GM18867 (cell line): Measurements from ENCODE around the gene P4HA3.
"Not testable (repeated sequence)": the region's sequence is repeated elsewhere in the genome, so short reads cannot be mapped to it uniquely, and the experiment has no call there.

Source experiments
- ATAC-seq: cut with Tn5 transposase; IDR thresholded peaks from one replicate; pipeline ENCODE4 v1.9.1; 2021; ENCODE audit warnings: mild to moderate bottlenecking, moderate library complexity; ENCODE audit not compliant: unreplicated experiment

Gene P4HA3

GRCh38 chr11:74311352-74311926 is at the start of gene P4HA3:
P4HA3 (minus strand) TSS chr11:74311640; CDS start chr11:74311611, 29 bp downstream.
- ATAC-seq, result no peak

DNA sequence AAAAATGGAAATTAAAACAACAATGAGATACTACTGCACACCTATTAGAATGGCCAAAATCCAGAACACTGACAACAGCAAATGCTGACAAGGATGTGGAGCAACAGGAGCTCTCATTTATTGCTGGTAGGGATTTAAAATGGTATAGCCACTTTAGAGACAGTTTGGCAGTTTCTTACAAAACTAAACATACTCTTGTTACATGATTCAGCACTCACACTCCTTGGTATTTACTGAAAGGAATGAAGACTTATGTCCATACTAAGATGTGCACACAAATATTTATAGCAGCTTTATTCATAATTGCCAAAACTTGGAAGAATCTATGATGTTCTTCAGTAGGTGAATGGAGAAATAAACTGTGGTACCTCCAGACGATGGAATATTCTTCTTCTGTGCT is 46.0 kb upstream of the P4HA3 start:
- no peak for ATAC-seq

DNA sequence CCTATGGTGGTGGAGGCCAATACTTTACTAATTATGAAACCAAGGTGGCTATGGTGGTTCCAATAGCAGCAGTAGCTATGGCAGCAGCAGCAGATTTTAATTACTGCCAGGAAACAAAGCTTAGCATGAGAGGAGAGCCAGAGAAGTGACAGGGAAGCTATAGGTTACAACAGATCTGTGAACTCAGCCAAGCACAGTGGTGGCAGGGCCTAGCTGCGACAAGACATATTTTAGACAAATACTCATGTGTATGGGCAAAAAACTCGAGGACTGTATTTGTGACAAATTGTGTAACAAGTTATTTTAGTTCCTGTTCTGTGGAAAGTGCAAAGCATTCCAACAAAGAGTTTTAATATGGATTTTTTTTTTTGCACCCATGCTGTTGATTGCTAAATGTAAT is 44.2 kb upstream of the P4HA3 start:
- ATAC-seq, result no peak

DNA sequence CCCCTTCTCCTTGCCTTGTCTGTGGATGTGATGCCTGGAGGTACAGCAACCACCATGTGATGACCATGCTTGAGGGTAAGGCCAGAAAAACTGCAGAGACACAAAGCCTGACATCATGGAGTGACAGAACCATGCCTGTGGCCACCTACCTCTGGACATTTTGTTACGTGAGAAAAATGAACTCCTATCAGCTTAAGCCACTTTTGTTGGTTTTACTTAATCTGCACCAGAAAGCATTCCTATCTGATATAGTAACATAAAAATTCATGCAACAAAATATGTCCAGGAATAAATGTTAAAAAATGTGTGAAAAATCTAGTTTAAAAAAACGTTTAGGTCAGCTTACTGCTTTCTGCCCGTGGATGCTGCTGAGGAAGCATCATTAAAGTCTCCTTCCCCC is 42.6 kb upstream of the P4HA3 start:
- ATAC-seq, result no peak

DNA sequence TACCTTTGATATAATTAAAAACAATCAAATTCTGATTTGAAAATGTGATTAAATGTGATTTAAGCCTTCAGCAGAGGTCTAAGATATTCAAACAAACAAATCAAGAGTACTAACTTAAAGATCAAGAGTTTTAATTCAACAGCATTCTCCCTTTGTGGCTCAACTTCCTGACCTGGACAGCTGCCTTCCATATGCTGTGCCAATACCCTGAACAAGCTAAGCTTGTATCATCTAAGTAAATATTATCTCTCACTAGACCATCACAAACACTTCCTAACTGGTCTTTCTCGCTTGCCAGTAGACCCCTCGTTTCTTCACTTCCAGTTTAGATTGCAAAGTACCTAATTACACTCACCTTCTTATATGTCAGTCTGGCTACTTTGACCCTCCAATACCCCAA is 35.9 kb upstream of the P4HA3 start:
- no peak for ATAC-seq

DNA sequence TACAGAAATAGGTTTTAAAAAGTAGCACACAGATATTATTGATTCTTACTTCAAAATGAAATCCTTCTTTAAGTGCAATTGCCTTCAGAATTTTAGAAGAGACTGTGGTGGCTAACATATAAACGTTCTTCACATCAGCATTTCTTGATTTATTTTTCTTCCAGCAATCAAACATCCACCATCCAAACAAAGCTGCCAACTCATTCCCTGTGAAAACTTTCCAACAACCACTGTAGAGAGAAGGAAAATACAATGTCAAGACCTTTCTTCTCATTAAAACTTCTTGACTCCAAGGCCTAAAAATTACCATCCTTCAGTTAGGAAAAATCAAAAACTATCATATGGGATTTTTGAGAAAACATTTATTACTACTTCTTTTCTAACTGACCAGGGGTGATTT is 34.0 kb upstream of the P4HA3 start:
- no peak for ATAC-seq

DNA sequence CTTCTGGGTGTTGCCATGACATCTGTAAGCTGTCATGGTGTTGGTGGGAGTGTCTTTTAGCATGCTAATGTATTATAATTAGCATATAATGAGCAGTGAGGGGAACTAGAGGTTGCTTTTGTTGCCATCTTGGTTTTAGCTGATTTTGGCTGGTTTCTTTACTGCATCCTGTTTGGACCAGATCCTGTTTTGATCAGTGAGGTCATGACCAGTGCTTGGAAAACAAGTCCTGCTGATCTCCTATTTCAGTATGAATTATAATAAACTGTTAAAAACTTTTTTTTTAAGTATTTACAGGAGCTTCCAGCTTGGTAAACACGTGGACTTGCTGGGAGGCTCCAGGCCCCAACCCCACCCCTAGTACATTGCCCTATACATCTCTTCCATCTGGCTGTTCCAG is 30.5 kb upstream of the P4HA3 start:
- ATAC-seq, result no peak

DNA sequence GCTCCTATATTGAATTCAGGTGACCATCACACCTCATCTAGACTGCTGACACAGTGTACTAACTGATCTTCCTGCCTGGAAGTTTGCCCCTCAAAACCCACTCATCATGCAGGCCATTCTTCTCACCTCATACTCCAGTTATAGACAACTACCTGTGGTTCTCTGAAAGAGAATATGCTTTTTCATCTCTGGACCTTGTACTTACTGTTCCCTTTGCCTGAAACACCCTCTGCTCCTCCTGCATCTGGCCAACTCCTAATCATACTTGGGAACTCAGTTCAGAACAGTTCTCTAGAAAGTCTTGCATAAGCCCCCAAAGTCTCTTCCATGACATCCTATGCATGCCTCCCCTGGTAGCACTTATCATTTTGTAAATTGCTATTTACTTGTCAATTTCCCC is 28.2 kb upstream of the P4HA3 start:
- no peak for ATAC-seq

DNA sequence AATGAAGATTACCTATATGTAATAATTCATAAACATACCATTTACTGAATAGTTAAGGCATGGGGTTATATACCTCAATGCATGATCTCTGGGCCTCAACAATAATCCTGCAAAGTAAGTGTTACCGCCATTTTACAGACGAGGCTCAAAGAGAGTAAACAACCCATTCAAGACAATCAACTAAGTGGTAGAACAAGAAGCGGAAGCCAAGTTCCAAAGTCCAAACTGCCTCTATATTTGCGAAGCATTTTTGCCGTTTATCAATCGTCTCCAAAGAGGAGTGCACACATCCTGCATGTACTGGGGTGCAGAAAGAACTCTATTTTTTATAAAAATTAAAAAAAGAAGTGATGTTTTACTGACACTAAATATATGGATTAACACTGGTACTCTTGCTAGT is 27.5 kb upstream of the P4HA3 start:
- no peak for ATAC-seq

- no peak for ATAC-seq
Measured at GRCh38 chr11:74333193-74333592, 21.8 kb upstream of the P4HA3 start.

DNA sequence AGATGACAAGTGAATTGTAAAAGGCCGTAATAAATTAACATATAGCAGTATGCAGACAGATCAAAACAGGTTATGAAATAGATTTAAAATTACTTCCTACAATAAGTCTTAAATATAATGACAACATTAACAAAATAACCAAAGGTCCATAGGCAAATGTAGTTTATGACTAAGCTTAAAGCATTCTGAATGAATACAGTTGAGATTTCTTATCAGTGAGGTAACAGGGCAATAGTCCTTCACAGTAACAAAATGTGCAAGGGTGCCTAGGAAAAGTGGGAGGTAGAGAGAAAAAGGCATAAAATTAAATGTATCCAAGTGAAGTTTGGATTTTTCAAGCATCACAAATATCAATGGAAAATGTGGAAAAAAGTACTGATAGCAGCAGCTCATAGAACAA is 20.9 kb upstream of the P4HA3 start:
- ATAC-seq, result no peak

- not testable (repeated sequence) for ATAC-seq
Measured at GRCh38 chr11:74331000-74331399, 19.6 kb upstream of the P4HA3 start.

DNA sequence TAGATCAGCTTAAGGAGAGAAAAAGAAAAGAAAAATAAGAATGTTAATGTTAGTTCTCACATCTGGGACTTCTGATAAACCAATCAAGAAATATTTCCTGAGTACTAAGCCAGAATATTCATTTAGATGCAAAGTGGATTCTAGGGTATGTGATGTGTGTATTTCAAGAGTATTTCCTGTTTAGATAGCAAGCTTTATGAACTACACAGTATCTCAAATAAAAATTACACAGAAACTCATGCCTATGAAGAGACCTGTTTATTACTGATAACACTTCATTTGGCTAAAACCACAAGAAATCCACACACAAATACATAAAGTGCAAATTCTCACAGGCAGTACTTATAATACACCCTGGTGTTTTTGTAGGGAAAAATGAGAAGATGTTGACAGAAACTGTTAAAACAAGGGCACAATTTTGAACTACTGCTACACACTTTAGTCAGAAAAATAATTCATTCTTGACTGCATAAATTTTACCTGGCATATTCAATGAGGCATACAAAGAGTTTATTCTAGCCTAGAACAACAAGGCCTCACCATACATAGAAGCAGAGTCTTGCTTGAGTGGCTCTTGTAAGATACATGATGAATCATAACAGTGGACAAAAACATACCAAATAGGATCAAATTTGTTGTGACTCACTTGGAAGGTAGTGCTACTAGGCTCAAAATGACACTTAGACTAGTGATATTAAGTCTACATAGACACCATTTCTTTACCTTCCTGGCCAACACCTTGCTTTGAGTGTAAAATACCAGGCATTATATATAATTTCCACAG is 18.8 kb upstream of the P4HA3 start:
- no peak for ATAC-seq

DNA sequence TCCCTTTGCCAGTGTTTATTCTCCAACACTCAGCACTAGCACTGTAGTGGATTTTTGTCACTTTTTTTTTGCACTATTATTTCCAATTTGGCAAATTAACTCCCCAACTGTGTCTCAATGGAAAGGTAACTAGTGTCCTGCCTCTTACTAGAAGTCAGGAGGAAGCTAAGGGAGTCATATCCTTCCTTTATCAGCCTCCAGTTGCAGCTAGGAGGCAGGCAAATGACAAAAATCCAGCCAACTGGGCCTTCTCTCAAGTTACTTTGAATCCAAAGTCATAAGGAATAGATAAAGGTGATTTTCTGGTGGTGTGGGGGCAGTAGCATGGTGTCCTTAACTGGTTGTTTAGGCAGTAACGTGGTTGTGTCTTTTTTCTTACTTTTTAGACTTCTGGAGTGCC is 15.6 kb upstream of the P4HA3 start:
- ATAC-seq, result no peak

DNA sequence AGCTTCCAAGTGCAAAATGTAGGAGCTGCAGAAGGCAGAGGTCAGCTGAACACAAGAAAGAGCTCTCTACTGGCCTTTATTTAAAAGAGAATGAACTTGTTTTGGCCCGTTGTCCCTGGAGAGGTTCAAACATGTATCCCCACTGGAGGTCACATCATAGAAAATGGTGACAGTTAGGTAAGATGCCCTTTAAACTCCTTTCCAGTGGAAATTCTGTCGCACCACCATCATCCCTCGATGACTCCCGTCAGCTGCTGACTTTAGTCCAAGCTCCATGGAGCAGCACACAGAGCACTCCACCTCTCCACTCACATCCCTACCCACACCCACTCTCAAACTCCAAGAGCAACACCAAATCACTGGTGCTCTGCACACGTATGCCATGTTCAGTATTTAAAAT is 15.2 kb upstream of the P4HA3 start:
- no peak for ATAC-seq

DNA sequence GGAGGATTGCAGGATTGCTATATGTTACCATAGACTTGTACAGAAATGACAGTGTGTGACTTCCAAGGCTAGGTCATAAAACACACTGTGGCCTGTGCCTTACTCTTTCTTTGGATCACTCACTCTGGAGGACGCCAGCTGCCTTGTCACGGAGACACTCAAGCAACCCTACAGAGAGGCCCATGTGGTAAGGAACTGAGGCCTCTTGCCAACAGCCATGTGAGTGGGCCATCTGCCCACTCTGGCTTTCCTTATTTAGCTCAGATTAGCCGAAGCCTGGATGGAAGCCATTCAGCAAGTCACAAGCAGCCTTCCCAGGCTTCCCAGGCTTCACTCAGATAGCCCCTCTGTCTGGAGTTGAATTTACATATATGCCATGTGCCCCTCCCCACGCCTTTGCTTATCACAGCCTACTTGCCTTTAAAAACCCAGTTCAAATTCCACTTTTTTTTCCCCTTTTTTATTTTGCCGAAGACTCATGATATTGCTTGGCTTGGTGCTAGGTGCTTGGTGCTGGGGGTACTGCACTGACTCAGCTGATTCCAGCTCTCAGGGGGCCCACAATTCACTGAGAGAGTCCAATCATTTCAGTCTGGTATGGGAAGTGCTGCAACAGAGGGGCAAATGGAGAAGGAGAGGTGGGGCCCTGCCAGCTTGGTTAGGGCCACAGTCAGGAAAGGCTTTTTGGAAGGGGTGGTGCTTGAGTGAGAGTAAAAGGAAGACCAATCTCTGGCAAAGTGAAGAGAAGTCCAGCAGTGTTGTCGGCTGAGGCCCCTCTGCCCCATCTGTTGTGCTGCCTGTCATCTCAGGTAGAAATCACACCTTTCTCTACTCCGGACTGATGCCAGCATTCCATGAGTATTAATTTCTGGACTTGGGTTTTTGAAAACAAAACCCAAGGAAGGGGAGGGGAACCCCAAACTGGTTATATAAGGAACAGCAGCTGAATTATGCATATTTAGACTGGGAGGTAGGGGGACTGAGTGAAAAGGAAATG is 14.5 kb upstream of the P4HA3 start:
- ATAC-seq, result no peak

- ATAC-seq, result no peak
Measured at GRCh38 chr11:74322667-74323066, 11.2 kb upstream of the P4HA3 start.

DNA sequence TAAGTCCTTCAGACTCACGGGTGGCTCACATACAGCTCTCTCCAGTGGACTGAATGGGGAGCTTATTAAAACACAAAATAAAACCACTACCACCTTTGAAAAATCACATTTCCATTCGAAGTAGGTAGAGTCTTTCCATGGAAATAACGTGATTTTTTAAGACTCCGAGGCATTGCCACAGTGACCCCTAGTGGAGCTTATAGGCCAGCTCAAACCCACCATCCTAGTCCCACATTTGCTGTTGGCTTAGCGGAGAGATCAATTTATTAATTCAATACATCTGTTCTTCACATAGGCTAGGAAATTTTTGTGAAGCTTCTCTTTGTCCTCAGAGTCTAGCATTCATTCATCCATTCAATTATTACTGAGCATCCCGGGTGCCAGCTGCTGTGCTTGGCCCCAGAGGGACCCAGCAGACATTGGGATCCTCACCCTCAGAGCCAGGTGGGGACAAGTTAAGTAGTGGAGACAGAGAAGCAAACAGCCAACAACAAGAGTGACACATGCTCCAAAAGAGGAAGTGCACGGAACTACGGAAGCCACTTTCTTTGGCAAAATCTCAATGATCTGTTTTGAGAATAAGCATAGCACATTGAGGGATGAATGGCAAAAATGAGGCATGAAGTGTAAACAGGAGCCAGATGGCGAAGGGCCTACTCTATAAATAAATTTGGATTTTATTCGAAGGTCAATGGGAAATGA is 10.2 kb upstream of the P4HA3 start:
- ATAC-seq, result no peak

DNA sequence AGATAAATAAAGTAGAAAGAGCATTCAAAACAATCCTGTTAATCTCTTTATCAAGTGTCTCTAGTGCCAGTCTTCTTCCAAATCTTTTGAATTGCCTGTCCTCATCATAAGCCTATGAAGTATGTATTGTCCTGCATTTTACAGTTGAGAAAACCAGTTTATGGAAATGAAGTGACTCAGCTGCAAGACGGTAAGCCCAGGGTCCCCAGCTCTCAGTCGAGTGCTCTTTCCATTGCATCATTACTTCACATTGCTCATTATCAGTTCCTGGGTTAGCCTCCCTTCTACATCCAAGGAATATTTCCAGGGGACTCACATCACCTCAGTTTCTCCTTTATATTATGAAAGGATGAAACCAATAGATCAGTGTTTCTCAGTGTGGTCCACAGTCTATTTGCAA is 9.1 kb upstream of the P4HA3 start:
- ATAC-seq, result no peak

DNA sequence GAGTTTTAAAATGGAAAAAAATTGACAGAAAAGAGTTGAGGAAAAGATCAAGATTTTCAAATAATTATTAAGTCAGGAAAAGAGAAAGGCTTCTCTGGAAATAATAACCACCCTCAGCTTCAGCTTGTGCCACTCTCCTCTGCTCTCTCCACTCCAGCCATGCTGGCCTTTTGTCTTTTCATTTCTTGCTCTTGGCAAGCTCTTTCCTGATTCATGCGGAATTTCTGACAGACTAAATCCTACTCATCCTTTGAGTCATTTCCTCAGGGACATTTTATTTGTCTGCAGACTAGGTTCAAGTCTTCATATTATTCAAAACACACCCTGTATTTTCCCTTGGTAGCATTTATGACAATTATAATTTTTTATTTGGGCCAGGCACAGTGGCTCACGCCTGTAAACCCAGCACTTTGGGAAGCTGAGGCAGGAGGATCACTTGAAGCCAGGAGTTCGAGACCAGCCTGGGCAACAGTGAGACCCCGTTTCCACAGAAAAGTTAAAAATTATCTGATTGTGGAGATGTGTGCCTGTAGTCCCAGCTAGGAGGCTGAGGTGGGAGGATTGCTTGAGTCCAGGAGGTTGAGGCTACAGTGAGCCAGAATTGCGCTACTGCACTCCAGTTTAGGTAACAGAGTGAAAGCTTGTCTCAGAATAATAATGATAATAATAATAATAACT is 7.8 kb upstream of the P4HA3 start:
- ATAC-seq, result no peak
